ENCODE results near the gene GPX4. TPM values are rescaled to one million over a fixed set of nuclear protein-coding genes. Genes with fewer than 3 reads are reported as not detected.

Gene GPX4
- total and polyA plus RNA-seq, 2 of the 13 experiments (the other 11 are each of a cell fraction or from before 2014, with no cell fraction given): 535 to 613 TPM

DNA sequence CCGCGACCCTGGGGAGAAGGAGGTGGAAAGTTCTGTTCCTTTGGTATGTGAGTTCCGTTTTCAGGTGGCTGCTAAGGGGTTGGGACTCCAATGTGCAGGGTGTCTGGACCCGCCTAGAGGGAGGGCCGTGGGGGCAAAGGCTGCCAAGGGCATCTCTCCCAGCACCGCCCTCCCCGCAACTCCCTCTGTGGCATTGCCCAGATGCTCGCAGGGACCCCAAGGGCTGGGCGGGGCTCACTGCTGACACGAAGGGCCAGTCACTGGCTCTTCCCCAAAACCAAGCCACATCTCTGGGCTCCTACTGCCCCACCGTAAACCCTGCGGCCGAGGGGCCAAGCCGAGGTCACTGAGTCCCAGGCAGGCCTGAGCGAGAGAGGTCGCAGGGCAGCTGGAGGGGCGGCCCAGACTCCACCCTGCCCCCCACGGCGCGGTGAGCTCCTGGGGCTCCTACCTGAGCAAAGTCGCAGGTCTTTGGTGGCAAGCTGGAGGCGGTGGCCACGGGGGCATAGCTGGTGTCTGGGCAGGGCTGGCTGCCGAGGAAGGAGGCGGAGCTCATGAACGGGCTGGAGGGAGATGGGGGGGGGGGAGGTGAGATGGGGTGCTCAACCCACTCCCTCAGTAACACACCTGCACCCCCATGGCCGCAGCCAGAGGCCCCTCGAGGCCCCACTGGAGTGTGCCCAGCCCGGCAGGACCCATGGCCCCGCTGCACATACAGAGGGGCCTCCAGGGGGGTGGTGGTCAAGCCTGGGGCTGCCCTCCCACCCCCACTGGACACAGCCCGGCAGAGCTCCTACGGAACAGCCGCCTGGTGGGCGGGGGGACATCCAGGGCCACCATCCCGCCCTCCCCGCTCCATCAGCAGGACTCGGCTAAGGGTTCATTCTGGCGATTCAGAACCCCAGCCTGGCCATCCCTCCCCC is 43.3 kb downstream of the GPX4 start:
- no peak for ATAC-seq
- no peak overlapping the region for H2AFZ ChIP-seq (ENCODE audit: low read length)
- no peaks in the 10 kb centered on the region; a peak in 1 of 5 replicates for H3K27me3 ChIP-seq (ENCODE audit: control insufficient read depth in 1 of 2, insufficient read depth in 2 of 2, low read length in 2 of 2)
- no TSS peak for BruUV-seq (replicated peaks)
- ChIA-PET CTCF (ENCODE audit: low intra/inter-chr PET ratio, low total read pairs) (no interaction called here), POLR2A (no interaction called here)
- WGBS (ENCODE audit: low lambda C conversion rate): 98% methylated on average over 18 of the region's 38 CpGs
- H3K9me3 ChIP-seq (ENCODE audit: low read length): no peaks in the 10 kb centered on the region
- H3K79me2 ChIP-seq (ENCODE audit: insufficient read depth, low read length): no peaks in the 10 kb centered on the region
- H3K9ac ChIP-seq (ENCODE audit: insufficient read depth, low read depth, low read length): no peak overlapping the region
- no peaks in the 10 kb centered on the region for H4K20me1 ChIP-seq (ENCODE audit: insufficient read depth, low read length)
- H3K4me2 ChIP-seq (ENCODE audit: low read depth, low read length): no peak overlapping the region
- TF ChIP-seq AGO2 (optimal IDR thresholded peaks at IDR 0.05; ENCODE audit: low read depth, low read length) (peak; percentile 52), SETDB1 (CRISPR knock-in tag; IDR thresholded peaks at IDR 0.05; ENCODE audit: borderline replicate concordance) (no peak), MTA3 (CRISPR knock-in tag; IDR thresholded peaks at IDR 0.05) (no peak)
- in situ Hi-C loops (cut with HindIII; ENCODE audit: extremely low pct_ligation_motif_present, low pct_unique_long_range_greater_than_20kb): no loop called here
- H3K4me3 ChIP-seq (replicated peaks in 1 of 3; ENCODE audit: insufficient read depth in 1 of 3, low read depth in 2 of 3, low read length in 3 of 3): no peak overlapping the region
- FAIRE-seq: no peak
- peaks cover 13 to 14% of the 10 kb centered on the region in 2 experiments; a peak in 4 of 5 replicates for H3K36me3 ChIP-seq (replicated peaks in 1 of 2; ENCODE audit: control insufficient read depth in 1 of 2, insufficient read depth in 2 of 2, low read length in 2 of 2)
- intact Hi-C loops (cut with micrococcal nuclease; ENCODE audit: unreplicated experiment): no loop called here
- no peaks in the 10 kb centered on the region for H3K4me1 ChIP-seq (ENCODE audit: insufficient read depth, low read length)
- no peak for DNase-seq (ENCODE audit: low spot score)
- H3K27ac ChIP-seq (ENCODE audit: extremely low read length, insufficient read depth, low read length): no peak overlapping the region

DNA sequence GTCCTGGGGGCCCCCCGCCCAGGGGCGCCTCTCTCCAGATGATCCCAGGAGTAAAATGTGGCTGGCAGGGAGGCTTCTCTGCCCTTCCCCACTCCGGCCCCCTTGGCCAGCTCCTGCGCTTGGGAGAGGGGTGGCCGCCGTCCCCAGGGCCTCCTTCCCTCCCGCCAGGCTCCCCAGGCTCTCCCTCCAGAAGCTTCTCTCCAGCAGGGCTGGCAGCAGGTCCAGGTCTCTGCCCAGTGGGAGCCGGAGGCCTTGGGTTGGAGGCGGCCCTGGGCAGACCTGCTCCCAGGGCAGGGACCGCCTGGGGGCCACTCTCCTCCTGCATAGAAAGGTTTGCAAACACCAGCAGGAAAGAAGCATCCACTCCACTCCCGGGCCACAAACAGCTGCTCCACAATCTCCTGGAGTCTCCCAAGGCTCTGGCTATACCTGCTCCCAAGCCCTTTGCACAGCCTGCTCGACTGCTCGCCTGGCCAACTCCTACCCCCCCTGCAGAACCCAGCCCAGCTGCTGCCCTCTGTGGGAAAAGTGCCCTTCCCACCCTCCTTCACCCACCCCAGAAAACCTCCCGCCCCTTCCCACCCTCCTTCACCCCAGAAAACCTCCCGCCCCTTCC is 44.2 kb downstream of the GPX4 start:
- Histone ChIP-seq H3K9ac (ENCODE audit: insufficient read depth, low read depth, low read length) (no peak overlapping the region), H3K9me3 (ENCODE audit: low read length) (no peaks in the 10 kb centered on the region), H3K79me2 (ENCODE audit: insufficient read depth, low read length) (no peaks in the 10 kb centered on the region), H3K27ac (ENCODE audit: extremely low read length, insufficient read depth, low read length) (no peak overlapping the region), H3K4me1 (ENCODE audit: insufficient read depth, low read length) (no peaks in the 10 kb centered on the region), H3K27me3 (ENCODE audit: control insufficient read depth in 1 of 2, insufficient read depth in 2 of 2, low read length in 2 of 2) (no peaks in the 10 kb centered on the region; a peak in 1 of 5 replicates), H3K4me2 (ENCODE audit: low read depth, low read length) (no peak overlapping the region), H3K36me3 (replicated peaks in 1 of 2; ENCODE audit: control insufficient read depth in 1 of 2, insufficient read depth in 2 of 2, low read length in 2 of 2) (peaks cover 15 to 16% of the 10 kb centered on the region in 2 experiments; a peak in 4 of 5 replicates), H3K4me3 (replicated peaks in 1 of 3; ENCODE audit: insufficient read depth in 1 of 3, low read depth in 2 of 3, low read length in 3 of 3) (no peak overlapping the region), H4K20me1 (ENCODE audit: insufficient read depth, low read length) (no peaks in the 10 kb centered on the region), H2AFZ (ENCODE audit: low read length) (no peak overlapping the region)
- no TSS peak for BruUV-seq (replicated peaks)
- DNase-seq (ENCODE audit: low spot score) (no peak), ATAC-seq (no peak), FAIRE-seq (no peak)
- POLR2A ChIA-PET: no interaction called here
- intact Hi-C loops (cut with micrococcal nuclease; ENCODE audit: unreplicated experiment): no loop called here
- WGBS (ENCODE audit: low lambda C conversion rate): 97% methylated on average over 4 of the region's 15 CpGs
- in situ Hi-C loops (cut with HindIII; ENCODE audit: extremely low pct_ligation_motif_present, low pct_unique_long_range_greater_than_20kb): no loop called here
- TF ChIP-seq FOXC1 (CRISPR knock-in tag; IDR thresholded peaks at IDR 0.05; ENCODE audit: borderline replicate concordance): no peak
- TF ChIP-seq REPIN1 (CRISPR knock-in tag; IDR thresholded peaks at IDR 0.05; ENCODE audit: borderline replicate concordance, low read depth): no peak
- TF ChIP-seq ZC3H4 (CRISPR knock-in tag; IDR thresholded peaks at IDR 0.05; ENCODE audit: borderline replicate concordance): no peak
- no peak for TF ChIP-seq ZFP82 (CRISPR knock-in tag; IDR thresholded peaks at IDR 0.05; ENCODE audit: borderline replicate concordance)
- no peak for TF ChIP-seq ZNF468 (CRISPR knock-in tag; IDR thresholded peaks at IDR 0.05)
- no peak for TF ChIP-seq POLR2AphosphoS2 (IDR thresholded peaks at IDR 0.05; ENCODE audit: low read depth, low read length)
- TF ChIP-seq, protein P1, sequence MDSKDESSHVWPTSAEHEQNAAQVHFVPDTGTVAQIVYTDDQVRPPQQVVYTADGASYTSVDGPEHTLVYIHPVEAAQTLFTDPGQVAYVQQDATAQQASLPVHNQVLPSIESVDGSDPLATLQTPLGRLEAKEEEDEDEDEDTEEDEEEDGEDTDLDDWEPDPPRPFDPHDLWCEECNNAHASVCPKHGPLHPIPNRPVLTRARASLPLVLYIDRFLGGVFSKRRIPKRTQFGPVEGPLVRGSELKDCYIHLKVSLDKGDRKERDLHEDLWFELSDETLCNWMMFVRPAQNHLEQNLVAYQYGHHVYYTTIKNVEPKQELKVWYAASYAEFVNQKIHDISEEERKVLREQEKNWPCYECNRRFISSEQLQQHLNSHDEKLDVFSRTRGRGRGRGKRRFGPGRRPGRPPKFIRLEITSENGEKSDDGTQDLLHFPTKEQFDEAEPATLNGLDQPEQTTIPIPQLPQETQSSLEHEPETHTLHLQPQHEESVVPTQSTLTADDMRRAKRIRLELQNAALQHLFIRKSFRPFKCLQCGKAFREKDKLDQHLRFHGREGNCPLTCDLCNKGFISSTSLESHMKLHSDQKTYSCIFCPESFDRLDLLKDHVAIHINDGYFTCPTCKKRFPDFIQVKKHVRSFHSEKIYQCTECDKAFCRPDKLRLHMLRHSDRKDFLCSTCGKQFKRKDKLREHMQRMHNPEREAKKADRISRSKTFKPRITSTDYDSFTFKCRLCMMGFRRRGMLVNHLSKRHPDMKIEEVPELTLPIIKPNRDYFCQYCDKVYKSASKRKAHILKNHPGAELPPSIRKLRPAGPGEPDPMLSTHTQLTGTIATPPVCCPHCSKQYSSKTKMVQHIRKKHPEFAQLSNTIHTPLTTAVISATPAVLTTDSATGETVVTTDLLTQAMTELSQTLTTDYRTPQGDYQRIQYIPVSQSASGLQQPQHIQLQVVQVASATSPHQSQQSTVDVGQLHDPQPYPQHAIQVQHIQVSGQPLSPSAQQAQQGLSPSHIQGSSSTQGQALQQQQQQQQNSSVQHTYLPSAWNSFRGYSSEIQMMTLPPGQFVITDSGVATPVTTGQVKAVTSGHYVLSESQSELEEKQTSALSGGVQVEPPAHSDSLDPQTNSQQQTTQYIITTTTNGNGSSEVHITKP (CRISPR knock-in tag; IDR thresholded peaks at IDR 0.05; ENCODE audit: low read depth): no peak
- CTCF ChIA-PET (ENCODE audit: low intra/inter-chr PET ratio, low total read pairs): no interaction called here
